ENCODE data around the gene SLC16A6. TPM values are rescaled to one million over a fixed set of nuclear protein-coding genes. Genes with fewer than 3 reads are reported as not detected.
"Not testable (repeated sequence)": the region's sequence is repeated elsewhere in the genome, so short reads cannot be mapped to it uniquely, and the experiment has no call there.

Gene SLC16A6
- total RNA-seq, 1 donor from 2014 or later: 0.08 TPM

DNA sequence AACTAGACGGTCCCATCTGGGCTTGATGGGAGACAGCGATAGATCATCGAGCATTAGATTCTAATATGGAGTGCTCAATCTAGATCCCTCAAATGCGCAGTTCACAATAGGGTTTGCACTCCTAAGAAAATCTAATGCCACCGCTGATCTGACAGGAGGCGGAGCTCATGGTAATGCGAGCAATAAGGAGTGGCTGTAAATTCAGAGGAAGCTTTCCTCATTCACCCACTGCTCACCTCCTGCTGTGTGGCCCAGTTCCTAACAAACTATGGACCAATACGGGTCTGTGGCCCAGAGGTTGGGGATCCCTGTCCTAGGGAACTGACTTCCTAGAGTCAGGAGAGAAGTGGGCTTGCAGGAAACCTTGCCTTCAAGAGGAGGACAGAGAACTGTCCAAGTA, 68.3 kb downstream of the SLC16A6 start:
- Histone ChIP-seq H3K27ac (replicated peaks) (no peak overlapping the region), H3K4me1 (no peaks in the 10 kb centered on the region), H3K36me3 (no peaks in the 10 kb centered on the region), H3K27me3 (ENCODE audit: low read depth) (no peaks in the 10 kb centered on the region), H3K4me3 (no peak overlapping the region), H3K9me3 (replicated peaks) (no peaks in the 10 kb centered on the region)
- DNase-seq: no peak
- TF ChIP-seq, protein P1, sequence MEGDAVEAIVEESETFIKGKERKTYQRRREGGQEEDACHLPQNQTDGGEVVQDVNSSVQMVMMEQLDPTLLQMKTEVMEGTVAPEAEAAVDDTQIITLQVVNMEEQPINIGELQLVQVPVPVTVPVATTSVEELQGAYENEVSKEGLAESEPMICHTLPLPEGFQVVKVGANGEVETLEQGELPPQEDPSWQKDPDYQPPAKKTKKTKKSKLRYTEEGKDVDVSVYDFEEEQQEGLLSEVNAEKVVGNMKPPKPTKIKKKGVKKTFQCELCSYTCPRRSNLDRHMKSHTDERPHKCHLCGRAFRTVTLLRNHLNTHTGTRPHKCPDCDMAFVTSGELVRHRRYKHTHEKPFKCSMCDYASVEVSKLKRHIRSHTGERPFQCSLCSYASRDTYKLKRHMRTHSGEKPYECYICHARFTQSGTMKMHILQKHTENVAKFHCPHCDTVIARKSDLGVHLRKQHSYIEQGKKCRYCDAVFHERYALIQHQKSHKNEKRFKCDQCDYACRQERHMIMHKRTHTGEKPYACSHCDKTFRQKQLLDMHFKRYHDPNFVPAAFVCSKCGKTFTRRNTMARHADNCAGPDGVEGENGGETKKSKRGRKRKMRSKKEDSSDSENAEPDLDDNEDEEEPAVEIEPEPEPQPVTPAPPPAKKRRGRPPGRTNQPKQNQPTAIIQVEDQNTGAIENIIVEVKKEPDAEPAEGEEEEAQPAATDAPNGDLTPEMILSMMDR (IDR thresholded peaks at IDR 0.05; ENCODE audit: borderline replicate concordance): no peak
- intact Hi-C loops (cut with micrococcal nuclease): no loop called here

- H3K36me3 ChIP-seq: no peaks in the 10 kb centered on the region
- no peak for DNase-seq
- no peaks in the 10 kb centered on the region for H3K4me1 ChIP-seq
- H3K9me3 ChIP-seq (replicated peaks): no peaks in the 10 kb centered on the region
- H3K27ac ChIP-seq (replicated peaks): no peak overlapping the region
- no peaks in the 10 kb centered on the region for H3K27me3 ChIP-seq (ENCODE audit: low read depth)
- H3K4me3 ChIP-seq: no peak overlapping the region
- TF ChIP-seq, protein P1 (IDR thresholded peaks at IDR 0.05; ENCODE audit: borderline replicate concordance): no peak
- intact Hi-C loops (cut with micrococcal nuclease): no loop called here
Observed at GRCh38 chr17:68221786-68222185, 69.1 kb downstream of the SLC16A6 start.

GRCh38 chr17:68220786-68221185, 70.1 kb downstream of the SLC16A6 start:
- intact Hi-C loops (cut with micrococcal nuclease): not testable (repeated sequence)

GRCh38 chr17:68220186-68220585, 70.7 kb downstream of the SLC16A6 start:
- H3K4me3 ChIP-seq; intact Hi-C loops (cut with micrococcal nuclease); H3K27ac ChIP-seq (replicated peaks); H3K4me1 ChIP-seq; DNase-seq; H3K36me3 ChIP-seq; H3K9me3 ChIP-seq (replicated peaks); H3K27me3 ChIP-seq (ENCODE audit: low read depth): not testable (repeated sequence)

More at GRCh38 chr17:68220786-68221185, 70.1 kb downstream of the SLC16A6 start:
- not testable (repeated sequence) for H3K4me3 ChIP-seq; H3K27me3 ChIP-seq (ENCODE audit: low read depth); H3K27ac ChIP-seq (replicated peaks); H3K36me3 ChIP-seq; H3K4me1 ChIP-seq; DNase-seq; H3K9me3 ChIP-seq (replicated peaks)

DNA sequence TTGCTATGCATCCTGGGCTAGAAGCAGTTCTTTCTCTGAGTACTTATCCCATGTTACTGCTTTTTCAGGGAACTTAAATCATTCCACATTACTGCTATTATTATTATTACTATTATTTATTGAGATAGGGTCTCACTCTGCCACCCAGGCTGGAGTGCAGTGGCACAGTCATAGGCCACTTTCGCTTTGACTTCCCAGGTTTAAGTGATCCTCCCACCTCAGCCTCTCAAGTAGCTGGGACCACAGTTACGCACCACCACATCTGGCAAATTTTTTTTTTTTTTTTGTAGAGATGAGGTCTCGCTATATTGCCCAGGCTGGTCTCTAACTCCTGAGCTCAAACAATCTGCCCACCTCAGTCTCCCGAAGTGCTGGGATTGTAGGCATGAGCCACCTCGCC, 71.5 kb downstream of the SLC16A6 start:
- H3K27me3 ChIP-seq (ENCODE audit: low read depth); DNase-seq; H3K9me3 ChIP-seq (replicated peaks); H3K4me1 ChIP-seq; H3K4me3 ChIP-seq; H3K27ac ChIP-seq (replicated peaks); intact Hi-C loops (cut with micrococcal nuclease); H3K36me3 ChIP-seq: not testable (repeated sequence)

Other genes with a start within 250 kb of the SLC16A6 start
- gene AMZ2, start 43.1 kb downstream of the SLC16A6 start, total RNA-seq: 99.9 TPM
- gene ARSG, start 368 bp upstream of the SLC16A6 start, total RNA-seq: 3.7 TPM
- gene WIPI1, start 166.4 kb upstream of the SLC16A6 start, total RNA-seq: 89.9 TPM
- 733 TPM for gene PRKAR1A, start 221.3 kb upstream of the SLC16A6 start, total RNA-seq